Measurements from ENCODE around the gene CNGA3. TPM values are rescaled to one million over a fixed set of nuclear protein-coding genes. Genes with fewer than 3 reads are reported as not detected.

Gene CNGA3
- total RNA-seq: not detected

DNA sequence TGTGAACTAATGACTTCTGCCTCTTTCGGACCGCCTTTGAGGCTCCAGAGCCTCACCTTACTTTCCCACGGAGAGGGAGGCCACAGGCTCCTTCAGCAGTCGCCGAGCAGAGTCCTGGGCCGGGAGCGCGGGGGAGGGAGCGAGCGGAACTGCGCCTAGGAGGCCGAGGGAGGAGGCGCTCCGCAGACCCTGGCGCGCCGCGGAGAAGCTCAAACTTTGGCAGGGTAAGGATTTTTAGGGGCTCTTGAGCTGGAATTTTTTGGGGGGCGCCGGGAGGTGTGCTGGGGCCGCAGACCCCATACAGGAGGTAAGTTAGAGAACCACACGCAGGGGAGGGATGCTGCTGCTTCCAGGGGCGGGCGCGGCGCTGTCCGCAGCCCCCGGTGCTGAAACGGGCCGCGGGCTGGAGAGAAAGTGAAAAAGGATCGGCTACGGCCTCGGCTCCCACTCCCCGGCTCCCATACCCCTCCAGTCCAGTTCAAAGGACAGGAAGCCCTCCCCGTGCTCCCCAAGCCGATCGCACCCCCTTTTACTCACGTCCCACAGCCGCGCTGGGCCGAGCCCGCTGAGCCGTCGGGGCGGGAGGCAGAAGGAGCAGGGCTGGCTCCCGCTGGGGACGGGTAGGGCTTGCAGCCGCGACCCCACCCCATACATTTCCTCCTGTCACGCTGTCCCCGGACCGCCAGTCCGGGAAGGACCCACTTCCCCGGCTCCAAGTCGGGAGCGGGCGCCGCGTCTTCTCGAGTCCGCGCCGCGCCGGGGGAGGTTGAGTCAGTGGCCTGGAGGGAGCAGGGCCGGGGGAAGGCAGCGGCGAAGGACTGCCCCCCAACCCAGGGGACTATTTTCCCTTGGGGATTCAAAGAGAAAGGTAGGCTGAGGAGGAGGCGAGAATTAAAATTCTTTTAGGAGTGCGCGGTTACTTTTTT lies at the start of gene CNGA3:
TSS of gene CNGA3 (plus strand) at position 146 of the 926 bp plus-strand sequence. CDS start 23,520 bp downstream, outside the sequence.
- Histone ChIP-seq H3K4me3 (no peak within 1 kb of the TSS), H3K36me3 (no peaks in the 10 kb centered on the region), H3K4me1 (no peaks in the 10 kb centered on the region), H3K27ac (no peak within 1 kb of the TSS), H3K9me3 (no peaks in the 10 kb centered on the region), H3K27me3 (peaks cover 4 to 20% of the 10 kb centered on the region in 2 donors)
- DNase-seq: no peak
- TF ChIP-seq, protein P1, sequence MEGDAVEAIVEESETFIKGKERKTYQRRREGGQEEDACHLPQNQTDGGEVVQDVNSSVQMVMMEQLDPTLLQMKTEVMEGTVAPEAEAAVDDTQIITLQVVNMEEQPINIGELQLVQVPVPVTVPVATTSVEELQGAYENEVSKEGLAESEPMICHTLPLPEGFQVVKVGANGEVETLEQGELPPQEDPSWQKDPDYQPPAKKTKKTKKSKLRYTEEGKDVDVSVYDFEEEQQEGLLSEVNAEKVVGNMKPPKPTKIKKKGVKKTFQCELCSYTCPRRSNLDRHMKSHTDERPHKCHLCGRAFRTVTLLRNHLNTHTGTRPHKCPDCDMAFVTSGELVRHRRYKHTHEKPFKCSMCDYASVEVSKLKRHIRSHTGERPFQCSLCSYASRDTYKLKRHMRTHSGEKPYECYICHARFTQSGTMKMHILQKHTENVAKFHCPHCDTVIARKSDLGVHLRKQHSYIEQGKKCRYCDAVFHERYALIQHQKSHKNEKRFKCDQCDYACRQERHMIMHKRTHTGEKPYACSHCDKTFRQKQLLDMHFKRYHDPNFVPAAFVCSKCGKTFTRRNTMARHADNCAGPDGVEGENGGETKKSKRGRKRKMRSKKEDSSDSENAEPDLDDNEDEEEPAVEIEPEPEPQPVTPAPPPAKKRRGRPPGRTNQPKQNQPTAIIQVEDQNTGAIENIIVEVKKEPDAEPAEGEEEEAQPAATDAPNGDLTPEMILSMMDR (IDR thresholded peaks at IDR 0.05): no peak
- TF ChIP-seq POLR2A (IDR thresholded peaks at IDR 0.05): no peak
- intact Hi-C loops (cut with DNase I; ENCODE audit: low total_unique reads): no loop called here

DNA sequence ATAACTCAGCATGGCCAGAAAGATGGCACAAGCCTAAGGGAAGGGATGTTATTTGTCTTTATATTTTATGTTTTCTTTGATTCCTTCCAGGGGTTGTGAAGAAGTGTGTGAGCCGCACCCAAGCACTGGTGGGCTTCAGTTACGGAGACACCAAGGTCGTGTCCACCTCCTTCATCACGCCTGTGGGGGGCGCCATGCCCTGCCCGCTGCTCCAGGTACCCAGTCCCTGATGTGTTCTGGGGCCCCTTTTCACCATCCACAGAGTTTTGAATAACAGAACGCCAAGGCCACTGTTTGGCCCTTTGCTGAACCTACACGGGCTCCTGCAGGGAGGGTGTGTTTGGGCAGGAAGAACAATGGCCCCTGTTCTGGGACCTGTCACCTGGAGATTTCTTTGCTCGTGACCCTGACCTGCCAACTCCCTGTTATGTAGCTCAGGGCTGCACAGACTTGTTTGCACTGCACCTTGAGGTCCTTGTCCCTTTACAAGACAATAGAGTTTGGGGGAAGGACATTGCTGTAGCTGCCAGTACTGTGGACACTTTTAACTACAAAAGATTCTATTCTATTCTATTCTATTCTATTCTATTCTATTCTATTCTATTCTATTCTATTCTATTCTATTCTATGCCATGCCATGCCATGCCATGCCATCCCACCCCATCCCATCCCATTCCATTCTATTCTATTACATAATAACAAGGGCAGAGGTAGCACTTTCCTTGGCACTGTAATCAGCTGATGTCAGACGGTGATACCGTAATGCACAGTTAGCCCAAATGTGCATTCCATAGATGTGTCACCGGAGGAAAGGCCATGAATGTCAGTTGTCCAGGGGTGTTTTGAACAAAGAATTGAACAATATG lies 48.2 kb upstream of the CNGA3 start:
- H3K36me3 ChIP-seq: no peaks in the 10 kb centered on the region
- DNase-seq: no peak
- TF ChIP-seq POLR2A (IDR thresholded peaks at IDR 0.05): no peak
- TF ChIP-seq, protein P1 (IDR thresholded peaks at IDR 0.05): no peak
- intact Hi-C loops (cut with DNase I; ENCODE audit: low total_unique reads): no loop called here
- no peaks in the 10 kb centered on the region for H3K4me1 ChIP-seq
- H3K27ac ChIP-seq: no peak overlapping the region
- H3K4me3 ChIP-seq: no peak overlapping the region
- no peaks in the 10 kb centered on the region for H3K9me3 ChIP-seq
- H3K27me3 ChIP-seq: no peaks in the 10 kb centered on the region

DNA sequence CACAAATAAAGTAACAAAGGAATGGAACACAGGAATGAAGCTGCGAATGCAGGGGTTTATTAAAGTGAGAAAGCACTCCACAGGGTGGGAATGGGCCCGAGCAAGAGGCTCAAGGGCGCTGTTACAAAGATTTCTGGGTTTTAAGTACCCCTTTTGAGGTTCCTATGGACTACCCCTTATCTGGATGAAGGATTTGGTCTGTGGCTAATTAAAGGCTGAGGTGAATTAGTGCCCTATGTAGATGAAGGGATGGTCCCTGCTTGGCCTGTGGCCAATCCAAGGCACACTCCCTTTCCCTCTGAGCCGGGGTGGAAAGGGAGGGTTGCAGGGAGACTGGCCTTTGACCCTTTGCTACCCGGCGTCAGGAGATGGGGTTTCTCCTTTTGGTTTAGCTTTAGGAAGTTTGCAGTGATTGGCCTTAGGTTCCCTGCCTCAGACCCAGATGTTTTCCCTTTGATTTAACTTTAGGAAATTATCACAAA lies 47.5 kb upstream of the CNGA3 start:
- DNase-seq: no peak
- no peaks in the 10 kb centered on the region for H3K27me3 ChIP-seq
- no peaks in the 10 kb centered on the region for H3K4me1 ChIP-seq
- TF ChIP-seq POLR2A (IDR thresholded peaks at IDR 0.05): no peak
- TF ChIP-seq, protein P1 (IDR thresholded peaks at IDR 0.05): no peak
- H3K9me3 ChIP-seq: no peaks in the 10 kb centered on the region
- intact Hi-C loops (cut with DNase I; ENCODE audit: low total_unique reads): no loop called here
- H3K4me3 ChIP-seq: no peak overlapping the region
- no peak overlapping the region for H3K27ac ChIP-seq
- no peaks in the 10 kb centered on the region for H3K36me3 ChIP-seq

DNA sequence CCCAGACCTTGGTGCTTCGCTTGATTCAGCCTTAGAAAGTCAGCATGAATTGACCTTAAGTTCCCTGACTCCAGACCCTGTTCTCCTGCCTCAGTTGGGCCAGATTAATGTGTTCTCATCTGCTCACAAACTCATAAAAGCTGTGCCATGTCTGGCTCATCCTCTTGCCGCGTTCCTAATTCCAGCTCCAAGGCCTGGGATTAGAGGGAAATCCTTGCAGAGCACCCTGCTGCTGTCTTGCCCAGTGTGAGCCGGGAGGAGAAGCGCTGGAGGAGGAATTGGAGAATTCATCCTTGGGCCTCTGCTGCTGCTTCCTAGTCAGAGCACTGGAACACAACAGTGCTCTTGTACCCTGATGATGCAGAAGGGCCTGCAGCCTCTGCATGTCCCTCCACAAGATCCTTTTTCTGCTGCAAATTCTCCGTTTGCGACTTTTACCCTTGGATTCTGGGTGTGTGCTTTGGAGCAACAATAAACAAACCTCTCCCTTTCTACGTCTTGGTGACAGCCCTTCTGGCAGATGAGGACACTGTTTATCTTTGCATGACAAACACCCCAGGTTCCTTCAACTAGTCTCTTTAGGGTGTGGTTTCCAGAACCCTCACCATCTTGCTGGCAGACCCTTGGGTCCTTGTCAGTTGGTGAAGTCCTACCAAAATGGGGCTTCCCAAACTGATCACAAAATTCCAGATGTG lies 46.9 kb upstream of the CNGA3 start:
- TF ChIP-seq, protein P1 (IDR thresholded peaks at IDR 0.05): no peak
- TF ChIP-seq POLR2A (IDR thresholded peaks at IDR 0.05): no peak
- H3K27ac ChIP-seq: no peak overlapping the region
- H3K27me3 ChIP-seq: no peaks in the 10 kb centered on the region
- no peaks in the 10 kb centered on the region for H3K4me1 ChIP-seq
- intact Hi-C loops (cut with DNase I; ENCODE audit: low total_unique reads): no loop called here
- H3K36me3 ChIP-seq: no peaks in the 10 kb centered on the region
- no peaks in the 10 kb centered on the region for H3K9me3 ChIP-seq
- no peak for DNase-seq
- no peak overlapping the region for H3K4me3 ChIP-seq
